Measurements from ENCODE around the gene RNF41.

Gene RNF41

DNA sequence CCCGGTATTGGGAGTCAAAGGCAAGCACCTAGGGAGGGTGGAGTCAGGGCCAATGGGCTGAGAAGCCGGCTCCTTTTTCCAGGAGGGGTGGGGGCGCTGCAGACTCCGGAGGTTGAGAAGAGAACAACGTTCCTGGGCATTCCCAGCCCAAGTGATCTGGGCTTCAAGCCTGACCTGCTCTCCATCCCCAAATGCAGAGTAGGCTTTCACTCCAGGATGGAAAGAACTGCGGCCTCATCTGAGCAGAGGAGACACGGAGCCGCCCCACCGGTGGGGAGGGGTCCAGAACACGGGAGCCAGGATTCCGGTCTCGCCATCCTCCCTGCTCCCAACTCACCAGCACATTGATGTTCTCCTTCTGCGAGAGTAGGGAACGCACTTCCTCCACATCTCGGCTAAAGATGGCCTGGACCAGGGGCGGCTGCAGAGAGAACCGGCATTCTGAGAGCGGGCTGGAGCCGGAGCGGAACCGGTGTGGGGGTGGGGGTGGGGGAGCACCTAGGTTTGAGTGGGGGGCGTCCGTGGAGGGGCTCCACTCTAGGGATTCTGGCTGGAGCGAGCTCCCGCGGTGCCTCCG is 35.9 kb upstream of the RNF41 start:
- no CpG with 5 or more reads among the region's 27 CpGs for WGBS, 2 donors (ENCODE audit: extremely low coverage in 2 of 2, insufficient read length in 2 of 2, insufficient replicate concordance in 1 of 2)
- Histone ChIP-seq H3K4me2 (ENCODE audit: insufficient read depth, low read length, poor library complexity, severe bottlenecking) (peak overlapping the region; percentile 61), H3K9ac (ENCODE audit: low read depth, low read length, poor library complexity) (peak overlapping the region; percentile 99), H3K14ac (ENCODE audit: low read length) (peak overlapping the region; percentile 92), H2BK12ac (ENCODE audit: low read length) (no peak overlapping the region), H3K4ac (ENCODE audit: low read length) (no peak overlapping the region), H4K91ac (ENCODE audit: low read depth, low read length, poor library complexity) (no peak overlapping the region), H2BK120ac (ENCODE audit: low read depth, low read length) (peak overlapping the region; percentile 53), H3K79me1 (ENCODE audit: low read depth, low read length) (peaks cover 10% of the 10 kb centered on the region), H3K4me1 (ENCODE audit: control insufficient read depth in 2 of 2, insufficient read depth in 1 of 2, low read depth in 1 of 2, low read length in 2 of 2) (peaks cover 8 to 12% of the 10 kb centered on the region in 2 donors), H2BK15ac (ENCODE audit: low read length) (peak overlapping the region; percentile 74), H3K23ac (ENCODE audit: low read depth, low read length, poor library complexity) (peak overlapping the region; percentile 82), H3K27ac (replicated peaks; ENCODE audit: low read length) (peak overlapping the region; percentile 62), H2BK5ac (ENCODE audit: low read length) (no peak overlapping the region), H2AFZ (ENCODE audit: low read length) (peak overlapping the region; percentile 99), H3K18ac (ENCODE audit: low read length) (peak overlapping the region; percentile 99), H3K27me3 (ENCODE audit: control insufficient read depth in 3 of 3, insufficient read depth in 3 of 3, low read depth in 1 of 3, low read length in 3 of 3) (no peaks in the 10 kb centered on the region), H2AK5ac (ENCODE audit: low read depth, low read length) (no peak overlapping the region), H4K8ac (ENCODE audit: low read depth, low read length) (no peak overlapping the region), H3K36me3 (replicated peaks in 1 of 2; ENCODE audit: control insufficient read depth in 2 of 2, insufficient read depth in 2 of 2, low read length in 2 of 2) (peaks cover 34 to 46% of the 10 kb centered on the region in 2 donors), H3K4me3 (ENCODE audit: low read length in 2 of 2) (peak overlapping the region; percentile 78 to 89), H3K9me3 (replicated peaks in 1 of 2; ENCODE audit: control insufficient read depth in 2 of 2, insufficient read depth in 1 of 2, low read depth in 1 of 2, low read length in 2 of 2) (no peaks in the 10 kb centered on the region)
- peak; percentile 41 for DNase-seq (ENCODE audit: low spot score)

DNA sequence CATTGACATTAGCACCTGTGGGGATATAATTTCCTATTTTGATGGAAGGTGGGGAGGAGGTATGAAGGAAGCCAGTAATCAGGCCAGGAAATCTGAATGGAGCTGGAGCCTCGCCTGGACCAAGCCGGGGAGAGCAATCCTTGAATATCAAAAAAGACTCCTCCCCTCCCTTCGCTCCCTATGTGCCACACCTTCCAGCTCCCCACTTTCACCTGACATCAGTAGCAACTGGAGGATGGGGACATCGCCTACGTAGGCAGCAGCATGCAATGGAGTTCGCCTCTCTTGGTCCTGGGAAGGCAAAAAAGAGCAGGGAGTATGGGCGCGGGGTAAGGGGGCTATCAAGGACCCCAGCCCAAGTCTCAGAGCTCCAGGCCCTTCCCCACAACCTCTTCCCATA is 35.3 kb upstream of the RNF41 start:
- Histone ChIP-seq H3K4ac (ENCODE audit: low read length) (no peak overlapping the region), H3K4me1 (ENCODE audit: control insufficient read depth in 2 of 2, insufficient read depth in 1 of 2, low read depth in 1 of 2, low read length in 2 of 2) (peaks cover 8 to 12% of the 10 kb centered on the region in 2 donors), H2BK120ac (ENCODE audit: low read depth, low read length) (no peak overlapping the region), H4K91ac (ENCODE audit: low read depth, low read length, poor library complexity) (no peak overlapping the region), H2AK5ac (ENCODE audit: low read depth, low read length) (no peak overlapping the region), H2BK15ac (ENCODE audit: low read length) (no peak overlapping the region), H3K9ac (ENCODE audit: low read depth, low read length, poor library complexity) (peak overlapping the region; percentile 82), H2BK5ac (ENCODE audit: low read length) (no peak overlapping the region), H3K27ac (replicated peaks; ENCODE audit: low read length) (no peak overlapping the region), H3K79me1 (ENCODE audit: low read depth, low read length) (peaks cover 10% of the 10 kb centered on the region), H3K36me3 (replicated peaks in 1 of 2; ENCODE audit: control insufficient read depth in 2 of 2, insufficient read depth in 2 of 2, low read length in 2 of 2) (peaks cover 39 to 51% of the 10 kb centered on the region in 2 donors), H3K18ac (ENCODE audit: low read length) (no peak overlapping the region), H3K14ac (ENCODE audit: low read length) (no peak overlapping the region), H4K8ac (ENCODE audit: low read depth, low read length) (no peak overlapping the region), H3K27me3 (ENCODE audit: control insufficient read depth in 3 of 3, insufficient read depth in 3 of 3, low read depth in 1 of 3, low read length in 3 of 3) (no peaks in the 10 kb centered on the region), H2AFZ (ENCODE audit: low read length) (peak overlapping the region; percentile 99), H3K4me3 (ENCODE audit: low read length in 2 of 2) (peak overlapping the region; percentile 78 to 89), H3K4me2 (ENCODE audit: insufficient read depth, low read length, poor library complexity, severe bottlenecking) (peak overlapping the region; percentile 61), H3K9me3 (replicated peaks in 1 of 2; ENCODE audit: control insufficient read depth in 2 of 2, insufficient read depth in 1 of 2, low read depth in 1 of 2, low read length in 2 of 2) (no peaks in the 10 kb centered on the region), H2BK12ac (ENCODE audit: low read length) (no peak overlapping the region), H3K23ac (ENCODE audit: low read depth, low read length, poor library complexity) (no peak overlapping the region)
- WGBS, 2 donors (ENCODE audit: extremely low coverage in 2 of 2, insufficient read length in 2 of 2, insufficient replicate concordance in 1 of 2): no CpG with 5 or more reads among the region's 8 CpGs
- no peak for DNase-seq (ENCODE audit: low spot score)

DNA sequence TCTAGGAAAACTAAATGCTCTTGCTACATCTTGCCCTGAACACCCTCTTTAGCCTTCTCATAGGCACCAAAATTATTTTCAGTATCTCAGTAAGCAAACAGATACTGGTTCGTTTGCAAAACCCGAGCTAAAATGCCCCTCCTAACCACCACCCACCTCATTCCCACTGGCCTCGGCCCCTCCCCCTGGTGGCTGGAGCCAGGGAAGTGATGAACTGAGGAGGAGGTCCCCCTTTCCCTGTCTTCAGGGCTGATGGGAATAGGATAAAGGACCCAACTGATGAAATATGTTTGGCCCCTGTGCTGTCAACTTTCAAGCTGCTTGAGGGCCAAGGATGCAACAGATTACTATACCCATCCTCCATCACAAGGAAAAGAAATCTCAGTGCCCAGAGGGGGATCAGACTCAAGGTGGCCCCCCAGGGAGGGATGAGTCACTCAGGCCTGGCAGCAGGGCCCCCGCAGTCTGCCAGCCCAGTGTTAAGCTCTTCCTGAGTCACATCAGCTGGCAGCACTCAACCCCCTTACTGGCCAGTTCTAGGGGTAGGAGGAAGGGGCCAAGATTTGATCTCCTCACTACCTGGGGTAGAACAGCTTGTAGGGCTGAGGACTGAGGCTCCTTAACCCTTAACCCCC is 34.7 kb upstream of the RNF41 start:
- Histone ChIP-seq H3K18ac (ENCODE audit: low read length) (no peak overlapping the region), H2AFZ (ENCODE audit: low read length) (no peak overlapping the region), H3K23ac (ENCODE audit: low read depth, low read length, poor library complexity) (no peak overlapping the region), H2BK5ac (ENCODE audit: low read length) (no peak overlapping the region), H4K8ac (ENCODE audit: low read depth, low read length) (no peak overlapping the region), H3K79me1 (ENCODE audit: low read depth, low read length) (peaks cover 10% of the 10 kb centered on the region), H3K27ac (replicated peaks; ENCODE audit: low read length) (no peak overlapping the region), H3K9ac (ENCODE audit: low read depth, low read length, poor library complexity) (no peak overlapping the region), H4K91ac (ENCODE audit: low read depth, low read length, poor library complexity) (no peak overlapping the region), H3K4ac (ENCODE audit: low read length) (no peak overlapping the region), H3K4me3 (ENCODE audit: low read length in 2 of 2) (peak overlapping the region in 1 of 2 donors; percentile 78), H3K4me1 (ENCODE audit: control insufficient read depth in 2 of 2, insufficient read depth in 1 of 2, low read depth in 1 of 2, low read length in 2 of 2) (peaks cover 8 to 12% of the 10 kb centered on the region in 2 donors), H2AK5ac (ENCODE audit: low read depth, low read length) (no peak overlapping the region), H3K14ac (ENCODE audit: low read length) (no peak overlapping the region), H2BK15ac (ENCODE audit: low read length) (no peak overlapping the region), H3K27me3 (ENCODE audit: control insufficient read depth in 3 of 3, insufficient read depth in 3 of 3, low read depth in 1 of 3, low read length in 3 of 3) (no peaks in the 10 kb centered on the region), H3K4me2 (ENCODE audit: insufficient read depth, low read length, poor library complexity, severe bottlenecking) (no peak overlapping the region), H3K9me3 (replicated peaks in 1 of 2; ENCODE audit: control insufficient read depth in 2 of 2, insufficient read depth in 1 of 2, low read depth in 1 of 2, low read length in 2 of 2) (no peaks in the 10 kb centered on the region), H2BK120ac (ENCODE audit: low read depth, low read length) (no peak overlapping the region), H3K36me3 (replicated peaks in 1 of 2; ENCODE audit: control insufficient read depth in 2 of 2, insufficient read depth in 2 of 2, low read length in 2 of 2) (peaks cover 44 to 57% of the 10 kb centered on the region in 2 donors), H2BK12ac (ENCODE audit: low read length) (no peak overlapping the region)
- DNase-seq (ENCODE audit: low spot score): no peak
- WGBS, 2 donors (ENCODE audit: extremely low coverage in 2 of 2, insufficient read length in 2 of 2, insufficient replicate concordance in 1 of 2): no CpG with 5 or more reads among the region's 4 CpGs

DNA sequence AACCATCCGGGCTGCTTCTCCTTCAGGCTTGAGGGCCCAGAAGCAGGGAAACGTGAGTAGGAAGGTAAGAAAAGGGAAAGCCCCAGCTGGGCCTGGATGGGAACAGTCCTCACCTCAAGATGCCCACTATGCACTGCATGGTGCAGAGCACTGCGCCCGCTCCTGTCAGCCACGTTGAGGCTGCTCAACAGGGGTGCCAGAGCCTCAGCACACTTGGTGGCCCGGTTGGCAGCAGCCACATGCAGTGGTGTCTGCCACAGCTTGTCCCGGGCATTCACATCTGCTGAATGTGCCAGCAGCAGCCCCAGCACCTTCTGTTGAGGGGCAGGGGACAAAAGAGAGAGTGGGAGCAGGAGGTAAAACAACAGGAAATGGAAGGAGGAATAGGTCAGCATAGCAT is 33.9 kb upstream of the RNF41 start:
- no CpG with 5 or more reads among the region's 7 CpGs for WGBS, 2 donors (ENCODE audit: extremely low coverage in 2 of 2, insufficient read length in 2 of 2, insufficient replicate concordance in 1 of 2)

More for the DNA sequence above, 33.9 kb upstream of the RNF41 start:
- Histone ChIP-seq H3K14ac (ENCODE audit: low read length) (no peak overlapping the region), H2BK12ac (ENCODE audit: low read length) (no peak overlapping the region), H3K27ac (replicated peaks; ENCODE audit: low read length) (no peak overlapping the region), H3K36me3 (replicated peaks in 1 of 2; ENCODE audit: control insufficient read depth in 2 of 2, insufficient read depth in 2 of 2, low read length in 2 of 2) (peaks cover 44 to 64% of the 10 kb centered on the region in 2 donors), H2BK120ac (ENCODE audit: low read depth, low read length) (no peak overlapping the region), H3K4ac (ENCODE audit: low read length) (no peak overlapping the region), H3K4me3 (ENCODE audit: low read length in 2 of 2) (no peak overlapping the region), H2BK15ac (ENCODE audit: low read length) (no peak overlapping the region), H3K9me3 (replicated peaks in 1 of 2; ENCODE audit: control insufficient read depth in 2 of 2, insufficient read depth in 1 of 2, low read depth in 1 of 2, low read length in 2 of 2) (no peaks in the 10 kb centered on the region), H3K4me1 (ENCODE audit: control insufficient read depth in 2 of 2, insufficient read depth in 1 of 2, low read depth in 1 of 2, low read length in 2 of 2) (peaks cover 8 to 12% of the 10 kb centered on the region in 2 donors), H2BK5ac (ENCODE audit: low read length) (no peak overlapping the region), H3K18ac (ENCODE audit: low read length) (no peak overlapping the region), H3K27me3 (ENCODE audit: control insufficient read depth in 3 of 3, insufficient read depth in 3 of 3, low read depth in 1 of 3, low read length in 3 of 3) (no peaks in the 10 kb centered on the region), H4K91ac (ENCODE audit: low read depth, low read length, poor library complexity) (no peak overlapping the region), H2AFZ (ENCODE audit: low read length) (no peak overlapping the region), H2AK5ac (ENCODE audit: low read depth, low read length) (no peak overlapping the region), H3K23ac (ENCODE audit: low read depth, low read length, poor library complexity) (peak overlapping the region; percentile 67), H3K4me2 (ENCODE audit: insufficient read depth, low read length, poor library complexity, severe bottlenecking) (no peak overlapping the region), H3K79me1 (ENCODE audit: low read depth, low read length) (peaks cover 10% of the 10 kb centered on the region), H4K8ac (ENCODE audit: low read depth, low read length) (no peak overlapping the region), H3K9ac (ENCODE audit: low read depth, low read length, poor library complexity) (peak overlapping the region; percentile 79)
- DNase-seq (ENCODE audit: low spot score): no peak

All from neuronal stem cell (in vitro differentiated cells).